NCI-H1092 treated with DMSO at 0.1 percent for 48 hours (cell line): ENCODE data around the gene ZFHX3.
"Not testable (repeated sequence)": the region's sequence is repeated elsewhere in the genome, so short reads cannot be mapped to it uniquely, and the experiment has no call there.

Experiments used
- DNase-seq: peaks from one replicate; lab custom pipeline; 2025; lab: John Stamatoyannopoulos, UW

Gene ZFHX3

GRCh38 chr16:73047536-73048291, at the start of gene ZFHX3:
Gene ZFHX3, minus strand, starts transcription at chr16:73048128. Its CDS starts 87,983 bp downstream, at chr16:72960145.
- peak; percentile 64 for DNase-seq

- no peak for DNase-seq
Measured at GRCh38 chr16:73096510-73096909, 48.6 kb upstream of the ZFHX3 start.

- peak; percentile 83 for DNase-seq
Measured at GRCh38 chr16:73095885-73096421, 48.0 kb upstream of the ZFHX3 start.

- peak; percentile 44 for DNase-seq
Measured at GRCh38 chr16:73095142-73095820, 47.4 kb upstream of the ZFHX3 start.

GRCh38 chr16:73094371-73094770, 46.4 kb upstream of the ZFHX3 start:
- DNase-seq, result no peak

- peak; percentile 63 for DNase-seq
Measured at GRCh38 chr16:73093146-73094144, 45.5 kb upstream of the ZFHX3 start.

- no peak for DNase-seq
Measured at GRCh38 chr16:73092236-73092781, 44.4 kb upstream of the ZFHX3 start.

- DNase-seq, result peak; percentile 67
Measured at GRCh38 chr16:73091174-73091573, 43.2 kb upstream of the ZFHX3 start.

- no peak for DNase-seq
Measured at GRCh38 chr16:73089420-73089819, 41.5 kb upstream of the ZFHX3 start.

GRCh38 chr16:73086108-73086507, 38.2 kb upstream of the ZFHX3 start:
- DNase-seq, result no peak

- no peak for DNase-seq
Measured at GRCh38 chr16:73083271-73083670, 35.3 kb upstream of the ZFHX3 start.

- not testable (repeated sequence) for DNase-seq
Measured at GRCh38 chr16:73082634-73083051, 34.7 kb upstream of the ZFHX3 start.

GRCh38 chr16:73080931-73081330, 33.0 kb upstream of the ZFHX3 start:
- no peak for DNase-seq

GRCh38 chr16:73076324-73076810, 28.4 kb upstream of the ZFHX3 start:
- no peak for DNase-seq

- no peak for DNase-seq
Measured at GRCh38 chr16:73074382-73074781, 26.5 kb upstream of the ZFHX3 start.

- not testable (repeated sequence) for DNase-seq
Measured at GRCh38 chr16:73072051-73072450, 24.1 kb upstream of the ZFHX3 start.

- no peak for DNase-seq
Measured at GRCh38 chr16:73071131-73071940, 23.4 kb upstream of the ZFHX3 start.

- DNase-seq, result no peak
Measured at GRCh38 chr16:73069581-73070262, 21.8 kb upstream of the ZFHX3 start.

GRCh38 chr16:73068541-73069401, 20.8 kb upstream of the ZFHX3 start:
- peak; percentile 67 for DNase-seq
